Right cardiac atrium (tissue), 5 donors: ENCODE data around the gene KRT76. TPM values are rescaled to one million over a fixed set of nuclear protein-coding genes. Genes with fewer than 3 reads are reported as not detected.

ENCODE experiments used
- ATAC-seq, 2 donors: fragments of 200-7000 bp; cut with Tn5 transposase; one replicate each; pipeline versions ENCODE4 v1.8.0 to v1.9.1; 2020; ENCODE audit warnings: moderate library complexity in 2 of 2, mild to moderate bottlenecking in 1 of 2
- DNase-seq, 3 donors: peaks; one replicate each; pipeline ENCODE4 v3.0.0-alpha.2; 2020
- H3K27ac ChIP-seq: one replicate; pipeline ENCODE4 v1.5.1; 2013; ENCODE audit warnings: mild to moderate bottlenecking, low read length, control low read depth, moderate library complexity
- H3K27me3 ChIP-seq: one replicate; pipeline ENCODE4 v1.6.1; 2013; ENCODE audit not compliant: control insufficient read depth, insufficient read depth
- H3K4me1 ChIP-seq: one replicate; pipeline ENCODE4 v1.6.1; 2013; ENCODE audit warnings: low read length; ENCODE audit not compliant: control insufficient read depth, insufficient read depth
- H3K4me3 ChIP-seq: one replicate; pipeline ENCODE4 v1.5.1; 2013; ENCODE audit warnings: low read length, control low read depth
- H3K9me3 ChIP-seq: one replicate; pipeline ENCODE4 v1.6.1; 2013; ENCODE audit warnings: low read length; ENCODE audit not compliant: control insufficient read depth
- WGBS: extraction: QIAGEN DNeasy Blood & Tissue Kit; methylation state at CpG from one replicate; pipeline ENCODE4 v1.1.7; 2013; 5-methylcytosine and 5-hydroxymethylcytosine counted together
- intact Hi-C, 4 donors: fragments of 100-400 bp; cut with DNase I; formaldehyde crosslinking; loops; one replicate each; pipeline versions ENCODE4 v1.11.0 to v1.14.0; 2022 to 2023
- polyA plus RNA-seq: library from polyadenylated mRNA; stranded (reverse); fragments of 200-250 nt; gene quantifications from one replicate; pipeline ENCODE4 v1.2.3, GENCODE V29; 2013
- total RNA-seq, 4 donors: library from RNA; stranded (reverse); fragmentation: NEBNext Ultra II Directional; extraction: Animal tissue kit (Norgen Biotek cat#: 25700); gene quantifications; one replicate each; pipeline ENCODE4 v1.2.1, GENCODE V29; 2021
- donor health status: healthy with polysubstance abuse.
- donor health status: DM: no; HTN: yes; CAD: no.
- donor health status: DM: no; HTN: no; CAD: no.
- donor health status: DM: no; HTN: yes; CAD: no; lungs with severe emphysema.
- donor health status: DM: yes; HTN: yes; CAD: no.

The KRT76 gene
- total and polyA plus RNA-seq, 5 donors = not detected

DNA sequence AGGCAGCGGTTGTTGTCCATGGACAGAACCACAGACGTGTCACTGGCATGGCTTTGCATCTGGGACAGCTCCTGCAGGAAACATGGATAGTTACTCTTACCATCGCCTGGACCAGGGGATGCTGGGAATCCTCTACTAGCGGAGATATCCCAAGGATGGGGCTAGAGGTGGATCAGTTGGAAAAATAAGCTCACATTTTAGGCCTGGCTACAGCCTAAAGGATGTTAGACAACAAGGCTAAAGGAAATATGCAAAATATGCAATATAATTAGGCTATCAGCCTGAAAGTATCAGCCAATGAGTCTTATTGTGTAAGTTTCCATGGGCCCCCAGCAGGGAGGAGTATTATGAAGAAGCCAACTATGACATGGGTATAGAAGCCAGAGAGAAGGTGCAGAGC, 5.0 kb downstream of the KRT76 start:
- no peak overlapping the region for H3K4me3 ChIP-seq
- no peaks in the 10 kb centered on the region for H3K27me3 ChIP-seq
- intact Hi-C loops = no loop called here
- no peaks in the 10 kb centered on the region for H3K4me1 ChIP-seq
- DNase-seq (no peak), ATAC-seq (no peak)
- H3K9me3 ChIP-seq = no peaks in the 10 kb centered on the region
- 83% methylated on average over 4 of the region's 4 CpGs for WGBS
- H3K27ac ChIP-seq = no peak overlapping the region

GRCh38 chr12:52771505-52771904, 5.6 kb downstream of the KRT76 start:
- intact Hi-C loops = no loop called here
- no peak overlapping the region for H3K27ac ChIP-seq
- ATAC-seq = no peak

GRCh38 chr12:52771088-52771487, 6.1 kb downstream of the KRT76 start:
- DNase-seq (no peak), ATAC-seq (no peak)
- H3K9me3 ChIP-seq = no peaks in the 10 kb centered on the region
- H3K27ac ChIP-seq = no peak overlapping the region
- intact Hi-C loops = no loop called here
- no peaks in the 10 kb centered on the region for H3K4me1 ChIP-seq
- H3K27me3 ChIP-seq = no peaks in the 10 kb centered on the region
- H3K4me3 ChIP-seq = no peak overlapping the region
- WGBS = 76% methylated on average over 6 of the region's 6 CpGs

More at GRCh38 chr12:52771505-52771904, 5.6 kb downstream of the KRT76 start:
- no peaks in the 10 kb centered on the region for H3K4me1 ChIP-seq
- no peaks in the 10 kb centered on the region for H3K27me3 ChIP-seq
- DNase-seq = no peak
- 79% methylated on average over 4 of the region's 4 CpGs for WGBS
- H3K4me3 ChIP-seq = no peak overlapping the region
- H3K9me3 ChIP-seq = no peaks in the 10 kb centered on the region

DNA sequence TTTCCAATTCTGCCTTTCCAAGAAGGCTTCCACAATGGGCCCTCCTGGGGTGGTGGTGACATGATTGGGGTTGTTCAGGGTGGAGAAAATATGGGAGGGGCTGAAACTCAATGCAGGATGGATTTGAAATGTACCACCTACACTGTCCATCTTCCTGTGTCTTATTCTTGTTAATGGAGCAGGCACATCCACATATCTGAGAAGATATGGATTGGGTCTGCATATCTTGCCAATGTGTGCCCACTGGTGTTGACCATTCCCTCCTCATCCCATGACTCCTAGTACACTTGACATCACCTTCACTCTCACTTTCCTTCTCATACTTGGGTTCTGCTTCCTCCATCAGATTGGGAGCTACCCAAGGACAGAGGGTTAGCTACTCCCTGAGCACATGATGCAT, 7.2 kb downstream of the KRT76 start:
- Histone ChIP-seq H3K27me3 (no peaks in the 10 kb centered on the region), H3K4me1 (no peaks in the 10 kb centered on the region), H3K27ac (no peak overlapping the region), H3K9me3 (no peaks in the 10 kb centered on the region), H3K4me3 (no peak overlapping the region)
- DNase-seq = no peak
- ATAC-seq = no peak
- intact Hi-C loops = no loop called here

- Histone ChIP-seq H3K9me3 (no peaks in the 10 kb centered on the region), H3K27me3 (no peaks in the 10 kb centered on the region)
- 69% methylated on average over 3 of the region's 3 CpGs for WGBS
These were observed 7.8 kb downstream of the KRT76 start for GRCh38 chr12:52769354-52769753.

GRCh38 chr12:52768479-52769200, 8.5 kb downstream of the KRT76 start:
- Histone ChIP-seq H3K4me1 (no peaks in the 10 kb centered on the region), H3K27ac (no peak overlapping the region), H3K27me3 (no peaks in the 10 kb centered on the region), H3K9me3 (no peaks in the 10 kb centered on the region), H3K4me3 (no peak overlapping the region)
- WGBS = 82% methylated on average over 10 of the region's 10 CpGs
- intact Hi-C loops = no loop called here
- ATAC-seq = no peak
- DNase-seq = no peak

More at GRCh38 chr12:52769354-52769753, 7.8 kb downstream of the KRT76 start:
- ATAC-seq (no peak), DNase-seq (no peak)
- Histone ChIP-seq H3K27ac (no peak overlapping the region), H3K4me1 (no peaks in the 10 kb centered on the region), H3K4me3 (no peak overlapping the region)
- intact Hi-C loops = no loop called here

GRCh38 chr12:52767427-52767826, 9.7 kb downstream of the KRT76 start:
- intact Hi-C loops = no loop called here
- Histone ChIP-seq H3K4me3 (no peak overlapping the region), H3K27ac (no peak overlapping the region), H3K9me3 (no peaks in the 10 kb centered on the region), H3K4me1 (no peaks in the 10 kb centered on the region), H3K27me3 (no peaks in the 10 kb centered on the region)
- 30% methylated on average over 3 of the region's 3 CpGs for WGBS
- ATAC-seq (no peak), DNase-seq (no peak)

- DNase-seq = no peak
- H3K27ac ChIP-seq = no peak overlapping the region
- no peaks in the 10 kb centered on the region for H3K27me3 ChIP-seq
- no peaks in the 10 kb centered on the region for H3K9me3 ChIP-seq
- intact Hi-C loops = no loop called here
- H3K4me3 ChIP-seq = no peak overlapping the region
- WGBS = 83% methylated on average over 1 of the region's 1 CpG
- no peak for ATAC-seq
- no peaks in the 10 kb centered on the region for H3K4me1 ChIP-seq
These were observed 10.1 kb downstream of the KRT76 start for GRCh38 chr12:52767020-52767379.

DNA sequence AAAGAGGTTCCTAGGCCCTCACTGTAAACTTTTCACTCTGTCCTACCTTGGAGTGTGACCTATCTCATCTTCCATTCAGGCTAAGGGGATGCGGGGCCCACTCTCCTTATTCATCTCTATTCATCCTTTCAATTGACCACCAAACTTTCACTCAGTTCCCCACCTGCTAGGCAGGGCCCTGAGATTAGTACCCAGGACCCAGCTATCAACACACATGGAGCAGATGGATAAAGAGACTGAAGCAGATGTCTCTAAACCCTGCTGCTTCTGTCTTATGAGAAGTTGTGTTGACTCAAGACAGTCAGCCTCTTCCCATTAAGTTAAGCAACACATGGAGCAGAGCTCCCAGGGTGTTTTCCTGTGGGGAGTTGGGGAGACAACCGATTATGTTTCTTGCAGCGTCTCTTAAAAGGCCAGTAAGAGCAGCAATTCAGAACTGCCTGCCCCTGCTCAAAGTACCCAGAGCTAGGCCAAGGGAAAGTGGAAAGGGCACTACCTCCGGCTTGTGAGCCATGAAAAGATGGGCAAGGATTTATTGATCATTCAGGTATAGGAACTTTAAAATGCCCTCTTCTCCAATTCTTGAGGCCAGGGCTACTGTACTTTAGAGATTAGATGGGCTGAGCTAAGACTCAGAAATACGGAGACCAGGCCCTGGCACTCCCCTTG, 10.7 kb downstream of the KRT76 start:
- DNase-seq = no peak
- ATAC-seq = no peak
- intact Hi-C loops = no loop called here
- WGBS = 84% methylated on average over 5 of the region's 5 CpGs
- no peak overlapping the region for H3K4me3 ChIP-seq
- H3K27ac ChIP-seq = no peak overlapping the region
- no peaks in the 10 kb centered on the region for H3K4me1 ChIP-seq
- H3K9me3 ChIP-seq = no peaks in the 10 kb centered on the region
- no peaks in the 10 kb centered on the region for H3K27me3 ChIP-seq

- Histone ChIP-seq H3K4me1 (no peaks in the 10 kb centered on the region), H3K27ac (no peak overlapping the region), H3K9me3 (no peaks in the 10 kb centered on the region), H3K27me3 (no peaks in the 10 kb centered on the region), H3K4me3 (no peak overlapping the region)
- intact Hi-C loops = no loop called here
- 43% methylated on average over 1 of the region's 1 CpG for WGBS
- DNase-seq (no peak), ATAC-seq (no peak)
These were observed 11.4 kb downstream of the KRT76 start for GRCh38 chr12:52765702-52766101.

DNA sequence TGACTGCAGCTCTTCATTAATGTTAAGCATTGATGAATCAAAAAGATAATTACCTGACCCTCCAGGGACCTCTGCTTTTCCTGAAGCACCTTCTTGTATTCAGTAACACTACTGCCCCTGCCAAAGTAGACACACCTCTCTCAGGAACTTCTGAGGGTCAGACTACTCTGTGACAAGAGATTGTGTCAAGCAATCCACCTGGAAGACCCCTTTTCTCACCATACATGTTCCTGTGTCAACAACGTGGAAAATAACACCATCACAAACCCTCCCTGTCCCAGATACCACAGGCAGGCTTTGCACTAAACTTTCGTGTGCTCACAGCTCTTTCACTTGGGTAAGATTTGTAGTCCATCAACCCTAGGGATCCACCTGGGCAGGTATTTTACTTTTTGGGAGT, 13.2 kb downstream of the KRT76 start:
- no peak for DNase-seq
- no peak for ATAC-seq
- Histone ChIP-seq H3K4me3 (no peak overlapping the region), H3K4me1 (no peaks in the 10 kb centered on the region), H3K27me3 (no peaks in the 10 kb centered on the region), H3K9me3 (peaks cover 2% of the 10 kb centered on the region), H3K27ac (no peak overlapping the region)
- 75% methylated on average over 2 of the region's 2 CpGs for WGBS
- intact Hi-C loops = no loop called here
